Trophoblast cell (in vitro differentiated cells and primary cell): ENCODE data around the gene TCERG1L.

Source experiments
- DNase-seq, 2 donors: peaks; one replicate each; pipeline ENCODE4 v3.0.0-alpha.2; 2016
- H2AFZ ChIP-seq: 2 replicates; pipeline ENCODE4 v1.6.1; 2013; ENCODE audit warnings: low read length, moderate library complexity, mild to moderate bottlenecking; ENCODE audit not compliant: insufficient read depth, poor library complexity
- H2AK5ac ChIP-seq: 2 replicates; pipeline ENCODE4 v1.6.1; 2013; ENCODE audit warnings: mild to moderate bottlenecking, low read length
- H2BK120ac ChIP-seq: 2 replicates; pipeline ENCODE4 v1.6.1; 2013; ENCODE audit warnings: low read length, mild to moderate bottlenecking, moderate library complexity; ENCODE audit not compliant: insufficient read depth, poor library complexity
- H2BK12ac ChIP-seq: 2 replicates; pipeline ENCODE4 v1.6.1; 2013; ENCODE audit warnings: mild to moderate bottlenecking, low read length, moderate library complexity
- H2BK5ac ChIP-seq: 2 replicates; pipeline ENCODE4 v1.6.1; 2013; ENCODE audit warnings: low read length, low read depth, moderate library complexity, mild to moderate bottlenecking; ENCODE audit not compliant: poor library complexity
- H3K14ac ChIP-seq: 2 replicates; pipeline ENCODE4 v1.6.1; 2013; ENCODE audit warnings: mild to moderate bottlenecking, low read length
- H3K18ac ChIP-seq: 2 replicates; pipeline ENCODE4 v1.6.1; 2013; ENCODE audit warnings: mild to moderate bottlenecking, low read length
- H3K23ac ChIP-seq: 2 replicates; pipeline ENCODE4 v1.6.1; 2013; ENCODE audit warnings: low read length
- H3K27ac ChIP-seq: 2 replicates; pipeline ENCODE4 v1.5.1; 2013; ENCODE audit warnings: low read depth, mild to moderate bottlenecking, inconsistent platforms, low read length, moderate library complexity
- H3K27me3 ChIP-seq: 2 replicates; pipeline ENCODE4 v1.6.1; 2013; ENCODE audit warnings: inconsistent platforms, mild to moderate bottlenecking, low read length, moderate library complexity; ENCODE audit not compliant: insufficient read depth
- H3K36me3 ChIP-seq, 2 experiments: 1 replicate in 1 of 2; 2 replicates in 1 of 2; pipeline ENCODE4 v1.6.1; 2013; ENCODE audit warnings: low read length in 2 of 2, mild to moderate bottlenecking in 2 of 2, moderate library complexity in 1 of 2; ENCODE audit not compliant: insufficient read depth in 2 of 2, control insufficient read depth in 1 of 2
- H3K4ac ChIP-seq: 2 replicates; pipeline ENCODE4 v1.6.1; 2013; ENCODE audit warnings: low read depth, mild to moderate bottlenecking, low read length, moderate library complexity
- H3K4me1 ChIP-seq, 2 experiments: 1 replicate in 1 of 2; 2 replicates in 1 of 2; pipeline ENCODE4 v1.6.1; 2013; ENCODE audit warnings: low read length in 2 of 2, mild to moderate bottlenecking in 2 of 2, moderate library complexity in 1 of 2; ENCODE audit not compliant: insufficient read depth in 2 of 2, control insufficient read depth in 1 of 2
- H3K4me2 ChIP-seq: 2 replicates; pipeline ENCODE4 v1.6.1; 2013; ENCODE audit warnings: inconsistent platforms, mild to moderate bottlenecking, low read length, moderate library complexity
- H3K4me3 ChIP-seq: 2 replicates; pipeline ENCODE4 v1.5.1; 2013; ENCODE audit warnings: mild to moderate bottlenecking, low read depth, low read length, inconsistent platforms
- H3K79me1 ChIP-seq: one replicate; pipeline ENCODE4 v1.6.1; 2013; ENCODE audit warnings: low read length
- H3K79me2 ChIP-seq: 2 replicates; pipeline ENCODE4 v1.6.1; 2013; ENCODE audit warnings: low read length, mild to moderate bottlenecking; ENCODE audit not compliant: control insufficient read depth, insufficient read depth, poor library complexity
- H3K9ac ChIP-seq: 2 replicates; pipeline ENCODE4 v1.6.1; 2013; ENCODE audit warnings: mild to moderate bottlenecking, low read length
- H3K9me3 ChIP-seq: 2 replicates; pipeline ENCODE4 v1.6.1; 2013; ENCODE audit warnings: low read depth, mild to moderate bottlenecking, control low read depth, inconsistent platforms, low read length; ENCODE audit not compliant: insufficient read depth
- H4K12ac ChIP-seq: 2 replicates; pipeline ENCODE4 v1.6.1; 2013; ENCODE audit warnings: low read depth, mild to moderate bottlenecking, low read length, moderate library complexity
- H4K8ac ChIP-seq: 2 replicates; pipeline ENCODE4 v1.6.1; 2013; ENCODE audit warnings: low read depth, mild to moderate bottlenecking, low read length, moderate library complexity
- H4K91ac ChIP-seq: one replicate; pipeline ENCODE4 v1.6.1; 2013; ENCODE audit warnings: low read depth, mild to moderate bottlenecking, low read length, moderate library complexity
- whole genome bisulfite sequencing: extraction: QIAGEN DNeasy Blood & Tissue Kit; methylation state at CpG from one replicate; pipeline ENCODE4 v1.1.7; 2013; ENCODE audit warnings: missing lambda C conversion rate; ENCODE audit not compliant: insufficient read length, insufficient coverage; ENCODE audit errors: extremely low coverage; 5-methylcytosine and 5-hydroxymethylcytosine counted together

Gene TCERG1L

GRCh38 chr10:131061216-131061615 lies 250.3 kb downstream of the TCERG1L start:
- no peak overlapping the region for H3K23ac ChIP-seq
- H4K91ac ChIP-seq = no peak overlapping the region
- no peak overlapping the region for H2AFZ ChIP-seq
- no peak overlapping the region for H3K14ac ChIP-seq
- H3K4me2 ChIP-seq = no peak overlapping the region
- no peak overlapping the region for H3K18ac ChIP-seq
- no peak overlapping the region for H2AK5ac ChIP-seq
- DNase-seq = no peak
- no peak overlapping the region for H3K27ac ChIP-seq
- H3K27me3 ChIP-seq = no peaks in the 10 kb centered on the region
- no peak overlapping the region for H2BK5ac ChIP-seq
- no peaks in the 10 kb centered on the region for H3K36me3 ChIP-seq
- no peak overlapping the region for H3K4ac ChIP-seq
- peaks cover 1% of the 10 kb centered on the region for H3K9me3 ChIP-seq
- H2BK120ac ChIP-seq = no peak overlapping the region
- H4K12ac ChIP-seq = no peak overlapping the region
- no CpG with 5 or more reads among the region's 11 CpGs for WGBS
- H3K79me2 ChIP-seq = no peaks in the 10 kb centered on the region
- H3K4me1 ChIP-seq = no peaks in the 10 kb centered on the region
- no peak overlapping the region for H2BK12ac ChIP-seq
- H3K79me1 ChIP-seq = no peaks in the 10 kb centered on the region
- no peak overlapping the region for H3K9ac ChIP-seq
- H4K8ac ChIP-seq = no peak overlapping the region
- no peak overlapping the region for H3K4me3 ChIP-seq

- H4K91ac ChIP-seq = no peak overlapping the region
- H3K79me1 ChIP-seq = no peaks in the 10 kb centered on the region
- H3K36me3 ChIP-seq = no peaks in the 10 kb centered on the region
- DNase-seq = no peak
- H3K27ac ChIP-seq = no peak overlapping the region
- no peak overlapping the region for H2BK5ac ChIP-seq
- no peak overlapping the region for H3K18ac ChIP-seq
- WGBS = no CpG with 5 or more reads among the region's 6 CpGs
- H3K4me3 ChIP-seq = no peak overlapping the region
- no peaks in the 10 kb centered on the region for H3K27me3 ChIP-seq
- H3K14ac ChIP-seq = no peak overlapping the region
- no peaks in the 10 kb centered on the region for H3K79me2 ChIP-seq
- no peak overlapping the region for H4K8ac ChIP-seq
- H3K23ac ChIP-seq = no peak overlapping the region
- no peak overlapping the region for H2BK120ac ChIP-seq
- no peak overlapping the region for H4K12ac ChIP-seq
- no peak overlapping the region for H2AFZ ChIP-seq
- no peak overlapping the region for H3K9ac ChIP-seq
- H3K4ac ChIP-seq = no peak overlapping the region
- H2BK12ac ChIP-seq = no peak overlapping the region
- no peaks in the 10 kb centered on the region for H3K9me3 ChIP-seq
- H2AK5ac ChIP-seq = no peak overlapping the region
- H3K4me1 ChIP-seq = no peaks in the 10 kb centered on the region
- no peak overlapping the region for H3K4me2 ChIP-seq
These were observed 251.6 kb downstream of the TCERG1L start for GRCh38 chr10:131059881-131060280.

DNA sequence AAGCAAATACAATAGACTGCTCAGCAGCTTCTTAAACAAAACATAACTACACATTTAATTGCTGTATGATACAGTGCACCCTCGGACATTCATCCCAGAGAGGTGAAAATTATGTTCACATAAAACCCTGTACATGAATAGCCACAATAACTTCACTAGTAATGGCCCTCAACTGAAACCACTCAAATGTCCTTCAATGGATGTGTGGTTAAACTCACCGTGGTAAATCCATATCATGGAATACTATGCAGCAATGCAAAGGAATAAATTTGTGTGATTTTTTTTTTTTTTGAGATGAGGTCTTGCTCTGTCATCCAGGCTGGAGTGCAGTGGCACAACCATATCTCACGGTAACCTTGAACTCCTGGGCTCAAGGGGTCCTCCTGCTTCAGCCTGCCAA lies 252.7 kb downstream of the TCERG1L start:
- H3K4ac ChIP-seq = no peak overlapping the region
- no peak overlapping the region for H2BK12ac ChIP-seq
- H3K27me3 ChIP-seq = no peaks in the 10 kb centered on the region
- no peak overlapping the region for H4K91ac ChIP-seq
- H3K4me3 ChIP-seq = no peak overlapping the region
- no peak overlapping the region for H3K27ac ChIP-seq
- H2AFZ ChIP-seq = no peak overlapping the region
- no peak overlapping the region for H4K12ac ChIP-seq
- no peak overlapping the region for H3K23ac ChIP-seq
- no peak overlapping the region for H3K4me2 ChIP-seq
- DNase-seq = no peak
- no peak overlapping the region for H2BK120ac ChIP-seq
- no peak overlapping the region for H2AK5ac ChIP-seq
- H4K8ac ChIP-seq = no peak overlapping the region
- H3K18ac ChIP-seq = no peak overlapping the region
- H3K79me1 ChIP-seq = no peaks in the 10 kb centered on the region
- no peaks in the 10 kb centered on the region for H3K79me2 ChIP-seq
- no peaks in the 10 kb centered on the region for H3K9me3 ChIP-seq
- WGBS = no CpG with 5 or more reads among the region's 3 CpGs
- no peak overlapping the region for H3K9ac ChIP-seq
- no peaks in the 10 kb centered on the region for H3K36me3 ChIP-seq
- no peak overlapping the region for H2BK5ac ChIP-seq
- no peak overlapping the region for H3K14ac ChIP-seq
- H3K4me1 ChIP-seq = no peaks in the 10 kb centered on the region

DNA sequence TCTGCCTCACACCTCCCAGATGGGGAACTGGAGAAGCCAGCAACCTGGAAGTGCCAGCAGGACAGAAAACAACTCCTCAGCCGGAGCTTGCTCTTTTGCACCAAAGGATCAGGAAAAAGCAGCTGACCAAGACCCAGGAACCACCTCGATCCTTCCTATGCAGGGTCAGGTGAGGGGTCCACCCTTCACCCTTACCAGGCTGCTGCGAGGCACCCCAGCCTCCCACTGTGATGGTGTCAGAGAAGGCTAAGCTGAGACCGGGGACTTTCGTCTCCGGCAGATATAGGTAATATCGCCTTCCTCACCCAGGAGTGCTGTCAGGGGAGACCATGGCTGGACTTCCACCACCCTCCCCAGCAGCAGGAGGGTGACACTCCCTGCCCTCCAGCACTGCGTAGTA lies 254.7 kb downstream of the TCERG1L start:
- Histone ChIP-seq H2AFZ (no peak overlapping the region), H3K4me2 (no peak overlapping the region), H3K27me3 (no peaks in the 10 kb centered on the region), H3K9ac (no peak overlapping the region), H3K14ac (no peak overlapping the region), H2AK5ac (no peak overlapping the region), H3K4me1 (no peaks in the 10 kb centered on the region), H3K27ac (no peak overlapping the region), H2BK120ac (no peak overlapping the region), H3K79me1 (no peaks in the 10 kb centered on the region), H3K4ac (no peak overlapping the region), H4K91ac (no peak overlapping the region), H3K9me3 (no peaks in the 10 kb centered on the region), H3K23ac (no peak overlapping the region), H3K18ac (no peak overlapping the region), H2BK5ac (no peak overlapping the region), H4K8ac (no peak overlapping the region), H2BK12ac (no peak overlapping the region), H4K12ac (no peak overlapping the region), H3K4me3 (no peak overlapping the region), H3K79me2 (no peaks in the 10 kb centered on the region), H3K36me3 (no peaks in the 10 kb centered on the region)
- no CpG with 5 or more reads among the region's 8 CpGs for WGBS
- no peak for DNase-seq
